Measurements from ENCODE around the gene HNF1B.

Gene HNF1B

DNA sequence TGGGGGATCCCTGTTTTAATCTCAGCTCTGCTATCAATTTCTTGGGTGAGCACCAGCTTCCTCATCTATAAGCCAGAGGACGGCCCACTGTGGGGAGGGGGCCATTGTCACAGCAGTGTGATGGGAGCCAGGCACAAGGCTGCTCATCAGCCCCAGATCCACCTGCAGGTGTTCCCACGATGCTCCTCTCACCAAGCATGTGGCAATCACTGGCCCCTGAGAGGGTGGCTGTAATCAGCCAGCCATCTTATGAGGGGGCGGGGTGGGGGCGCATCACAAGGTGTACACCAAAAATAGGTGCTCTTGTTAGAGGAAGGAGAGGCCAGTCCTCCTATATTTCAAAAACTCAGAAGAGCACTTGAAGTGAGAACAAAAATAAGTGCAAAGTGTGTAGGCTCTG lies 31.2 kb downstream of the HNF1B start:
- TF ChIP-seq CTCF (IDR thresholded peaks at IDR 0.05; ENCODE audit: extremely low read depth, missing control alignments): no peak
- DNase-seq (ENCODE audit: low spot score): no peak

DNA sequence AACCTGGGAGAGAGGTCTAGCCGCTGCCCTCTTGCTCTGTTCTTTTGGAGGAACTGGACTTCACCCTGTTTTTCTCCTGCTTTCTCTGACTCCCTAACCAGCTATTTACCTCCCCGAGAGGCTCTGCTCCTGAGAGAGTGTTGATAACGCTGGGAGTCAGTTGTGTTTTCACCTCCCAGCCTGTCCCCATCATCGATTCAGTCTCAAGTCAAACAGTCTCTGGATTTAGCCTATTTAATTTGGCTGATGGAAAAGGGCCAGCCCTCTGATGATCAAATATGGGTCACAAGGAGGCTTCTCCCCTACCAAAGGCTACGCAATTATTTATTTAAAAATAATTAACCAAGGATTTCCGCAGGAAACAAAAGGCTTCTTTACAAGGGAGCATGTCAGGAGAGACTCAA lies 31.8 kb downstream of the HNF1B start:
- no peak for DNase-seq (ENCODE audit: low spot score)
- TF ChIP-seq CTCF (IDR thresholded peaks at IDR 0.05; ENCODE audit: extremely low read depth, missing control alignments): no peak

GRCh38 chr17:37711113-37711512 lies 33.7 kb downstream of the HNF1B start:
- no peak for TF ChIP-seq CTCF (IDR thresholded peaks at IDR 0.05; ENCODE audit: extremely low read depth, missing control alignments)
- no peak for DNase-seq (ENCODE audit: low spot score)

DNA sequence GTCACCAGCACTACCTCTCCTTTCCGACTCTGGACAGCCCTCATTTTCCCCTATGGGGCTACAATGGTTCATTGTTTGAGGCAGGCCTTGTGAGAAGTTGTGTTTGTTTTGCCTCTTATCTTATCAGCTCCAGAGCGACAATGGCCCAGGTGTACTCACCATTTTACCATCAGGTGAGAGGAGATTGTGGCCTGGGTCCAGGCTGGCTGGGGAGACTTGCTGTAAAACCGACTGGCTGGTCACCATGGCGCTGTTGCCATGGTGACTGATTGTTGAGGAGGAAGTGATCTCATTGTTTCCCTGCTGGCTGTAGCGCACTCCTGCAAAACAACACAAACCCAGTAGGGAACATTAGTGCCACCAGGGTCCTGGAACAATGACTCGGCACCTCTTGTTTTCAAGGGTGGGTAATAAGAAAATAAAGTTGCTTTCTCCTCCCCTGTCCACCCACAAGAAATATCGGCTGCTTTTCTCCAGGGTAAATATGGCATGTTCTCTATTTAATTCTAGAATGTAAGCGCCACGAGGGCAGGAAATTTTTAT lies 34.4 kb downstream of the HNF1B start:
- TF ChIP-seq CTCF (IDR thresholded peaks at IDR 0.05; ENCODE audit: extremely low read depth, missing control alignments): no peak
- DNase-seq (ENCODE audit: low spot score): no peak

DNA sequence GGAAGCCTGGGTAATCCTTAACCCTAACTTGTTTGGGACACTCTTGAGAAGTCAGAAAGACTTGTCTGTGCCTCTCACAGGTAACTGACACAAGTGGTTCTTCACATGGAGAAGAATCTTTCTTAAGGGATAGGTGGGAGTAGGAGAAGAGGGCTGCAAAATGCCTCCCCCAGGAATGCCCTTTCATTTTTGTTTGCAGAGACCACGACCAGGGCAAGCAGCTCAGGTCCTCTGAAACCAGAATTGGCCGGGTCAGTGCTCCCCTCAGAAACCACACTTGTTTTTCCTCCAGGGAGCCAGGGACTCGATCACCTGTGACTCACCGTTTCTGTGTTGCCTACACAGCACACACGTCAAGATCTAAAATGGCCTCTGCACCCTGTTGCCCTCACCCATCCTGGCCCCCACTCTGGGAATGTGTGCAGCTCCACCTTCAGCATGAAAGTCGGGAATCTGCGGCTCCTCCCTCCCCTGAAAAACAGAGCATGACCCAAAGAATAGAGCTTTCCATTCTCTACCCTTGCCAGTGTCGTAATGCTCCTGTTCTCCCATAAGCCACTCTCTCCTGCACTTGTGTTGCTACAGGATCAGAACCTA lies 36.1 kb downstream of the HNF1B start:
- no peak for TF ChIP-seq CTCF (IDR thresholded peaks at IDR 0.05; ENCODE audit: extremely low read depth, missing control alignments)
- DNase-seq (ENCODE audit: low spot score): no peak

- DNase-seq (ENCODE audit: low spot score): no peak
- no peak for TF ChIP-seq CTCF (IDR thresholded peaks at IDR 0.05; ENCODE audit: extremely low read depth, missing control alignments)
Observed at GRCh38 chr17:37708008-37708615, 36.7 kb downstream of the HNF1B start.

DNA sequence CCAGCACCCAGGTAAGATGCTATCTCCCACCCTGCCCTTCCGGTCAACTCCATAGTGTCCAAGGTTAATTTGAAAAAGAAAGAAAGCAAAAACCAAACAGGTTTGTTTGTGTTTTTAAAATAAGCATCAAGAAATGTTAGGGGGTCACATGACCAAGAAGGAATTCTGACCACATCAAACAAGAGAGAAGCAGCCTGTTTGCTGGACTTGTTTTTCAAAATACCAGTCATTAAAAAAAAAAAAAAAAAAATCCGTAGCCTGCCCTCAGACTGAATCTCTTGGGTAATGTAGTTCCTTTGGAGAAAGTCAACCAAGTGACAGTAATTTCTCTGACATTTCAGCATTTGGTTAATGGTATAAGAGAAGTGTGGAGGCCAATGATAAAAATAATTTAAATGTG lies 38.4 kb downstream of the HNF1B start:
- no peak for DNase-seq (ENCODE audit: low spot score)
- TF ChIP-seq CTCF (IDR thresholded peaks at IDR 0.05; ENCODE audit: extremely low read depth, missing control alignments): no peak
